H1 (cell line): ENCODE measurements around the gene PRKD1. TPM values are rescaled to one million over a fixed set of nuclear protein-coding genes. Genes with fewer than 3 reads are reported as not detected.

Experiments used
- CTCF ChIA-PET: fragments of 300-600 bp; sonication (Branson Sonifier 250); formaldehyde crosslinking; loops from one replicate; lab custom pipeline; 2021; ENCODE audit not compliant: partially characterized antibody; lab: Charles Lee
- POLR2A ChIA-PET: fragments of 300-600 bp; sonication (Branson Sonifier 250); formaldehyde crosslinking; loops from one replicate; lab custom pipeline; 2021; ENCODE audit warnings: inconsistent platforms; ENCODE audit not compliant: partially characterized antibody; lab: Charles Lee
- DNase-seq, 2 experiments: peaks; one replicate each; pipeline versions ENCODE4 v3.0.0 to v3.0.0-alpha.2; 2010 to 2022; ENCODE audit warnings: low spot score in 2 of 2, low read depth in 1 of 2, mixed read lengths in 1 of 2
- FAIRE-seq: peaks from 2 replicates; lab custom pipeline; 2011; peaks lifted over from hg19 to GRCh38; lab: Jason Lieb, UNC
- H2AFZ ChIP-seq: 2 replicates; pipeline ENCODE4 v1.8.1; 2012; ENCODE audit warnings: low read length, inconsistent platforms
- H2AK5ac ChIP-seq: 2 replicates; pipeline ENCODE4 v1.6.1; 2013; ENCODE audit warnings: low read depth, low read length
- H2BK120ac ChIP-seq: replicated peaks from 2 replicates; pipeline ENCODE3; 2013; ENCODE audit warnings: low read depth, low read length, inconsistent platforms
- H2BK12ac ChIP-seq: 2 replicates; pipeline ENCODE4 v1.6.1; 2013; ENCODE audit warnings: low read depth, low read length
- H2BK15ac ChIP-seq: 2 replicates; pipeline ENCODE4 v1.6.1; 2013; ENCODE audit warnings: low read length
- H2BK20ac ChIP-seq: 2 replicates; pipeline ENCODE4 v1.6.1; 2013; ENCODE audit warnings: low read length
- H2BK5ac ChIP-seq: 2 replicates; pipeline ENCODE4 v1.6.1; 2013; ENCODE audit warnings: low read depth, low read length
- H3K14ac ChIP-seq: 2 replicates; pipeline ENCODE4 v1.6.1; 2013; ENCODE audit warnings: inconsistent platforms; ENCODE audit not compliant: insufficient read length
- H3K18ac ChIP-seq: 2 replicates; pipeline ENCODE4 v1.6.1; 2013; ENCODE audit warnings: low read length; ENCODE audit errors: extremely low read depth
- H3K23ac ChIP-seq: 2 replicates; pipeline ENCODE4 v1.6.1; 2013; ENCODE audit warnings: inconsistent platforms; ENCODE audit not compliant: insufficient read length
- H3K23me2 ChIP-seq: 2 replicates; pipeline ENCODE4 v1.6.1; 2013; ENCODE audit warnings: low read depth, low read length
- H3K27ac ChIP-seq: 2 replicates; pipeline ENCODE4 v1.6.1; 2011; ENCODE audit warnings: low read depth, low read length, inconsistent platforms
- H3K27me3 ChIP-seq, 4 experiments: replicated peaks in 1 of 4; 1 replicate in 1 of 4; 2 replicates in 3 of 4; pipeline versions ENCODE4 v1.6.1 to v1.8.1; 2011 to 2013; ENCODE audit warnings: low read length in 3 of 4, mild to moderate bottlenecking in 3 of 4, inconsistent platforms in 2 of 4, mixed read lengths in 2 of 4, moderate library complexity in 1 of 4; ENCODE audit not compliant: control insufficient read depth in 3 of 4, insufficient read depth in 3 of 4; ENCODE audit errors: extremely low read depth in 1 of 4
- H3K36me3 ChIP-seq, 4 experiments: 2 replicates each; pipeline versions ENCODE4 v1.6.1 to v1.8.1; 2011 to 2013; ENCODE audit warnings: mild to moderate bottlenecking in 4 of 4, low read length in 3 of 4, moderate library complexity in 2 of 4, control low read depth in 1 of 4, inconsistent platforms in 1 of 4; ENCODE audit not compliant: insufficient read depth in 4 of 4, control insufficient read depth in 2 of 4
- H3K4ac ChIP-seq: replicated peaks from 2 replicates; pipeline ENCODE3; 2013; ENCODE audit warnings: low read length, low read depth, mixed read lengths, inconsistent platforms; ENCODE audit not compliant: insufficient read length
- H3K4me1 ChIP-seq, 4 experiments: replicated peaks in 1 of 4; 1 replicate in 1 of 4; 2 replicates in 3 of 4; pipeline versions ENCODE4 v1.6.1 to v1.8.1; 2011 to 2013; ENCODE audit warnings: low read length in 3 of 4, inconsistent platforms in 2 of 4, mixed read lengths in 1 of 4; ENCODE audit not compliant: insufficient read depth in 4 of 4, control insufficient read depth in 3 of 4
- H3K4me2 ChIP-seq, 2 experiments: 2 replicates each; pipeline versions ENCODE4 v1.6.1 to v1.8.1; 2011 to 2013; ENCODE audit warnings: low read depth in 2 of 2, low read length in 2 of 2, control low read depth in 1 of 2, inconsistent platforms in 1 of 2, mild to moderate bottlenecking in 1 of 2; ENCODE audit not compliant: insufficient read depth in 1 of 2
- H3K4me3 ChIP-seq, 4 experiments: fragments of 200-600, 300-600 bp in 1 of 4; sonication (generic), shearing (Covaris generic), sonication (Bioruptor Twin) in 1 of 4; 2 replicates each; pipeline versions ENCODE4 v1.5.1 to v1.8.1; 2011 to 2016; ENCODE audit warnings: low read length in 4 of 4, low read depth in 3 of 4, control low read depth in 2 of 4, inconsistent platforms in 2 of 4, mild to moderate bottlenecking in 2 of 4, mixed read lengths in 1 of 4, moderate library complexity in 1 of 4; ENCODE audit not compliant: insufficient read depth in 2 of 4; ENCODE audit errors: extremely low read depth in 1 of 4
- H3K56ac ChIP-seq: replicated peaks from 2 replicates; pipeline ENCODE3; 2013; ENCODE audit warnings: low read depth, mild to moderate bottlenecking, mixed read lengths, low read length, inconsistent platforms; ENCODE audit not compliant: insufficient read length
- H3K79me1 ChIP-seq: 2 replicates; pipeline ENCODE4 v1.6.1; 2013; ENCODE audit warnings: low read depth, low read length, control low read depth
- H3K79me2 ChIP-seq, 2 experiments: 2 replicates each; pipeline versions ENCODE4 v1.6.1 to v1.8.1; 2012 to 2013; ENCODE audit warnings: low read length in 2 of 2, mild to moderate bottlenecking in 2 of 2, inconsistent platforms in 1 of 2; ENCODE audit not compliant: insufficient read depth in 2 of 2, control insufficient read depth in 1 of 2
- H3K9ac ChIP-seq, 4 experiments: replicated peaks in 1 of 4; 1 replicate in 1 of 4; 2 replicates in 3 of 4; pipeline versions ENCODE4 v1.6.1 to v1.8.1; 2011 to 2013; ENCODE audit warnings: low read depth in 3 of 4, low read length in 3 of 4, control low read depth in 2 of 4, mild to moderate bottlenecking in 2 of 4, moderate library complexity in 2 of 4, inconsistent platforms in 1 of 4; ENCODE audit errors: extremely low read depth in 1 of 4
- H3K9me3 ChIP-seq, 2 experiments: 2 replicates each; pipeline versions ENCODE4 v1.6.1 to v1.8.1; 2012 to 2013; ENCODE audit warnings: mild to moderate bottlenecking in 2 of 2, moderate library complexity in 2 of 2, control low read depth in 1 of 2, inconsistent platforms in 1 of 2, low read depth in 1 of 2, low read length in 1 of 2, mixed read lengths in 1 of 2; ENCODE audit not compliant: insufficient read depth in 2 of 2
- H4K20me1 ChIP-seq, 2 experiments: replicated peaks in 1 of 2; 2 replicates each; pipeline versions ENCODE3 to v1.8.1; 2011 to 2013; ENCODE audit warnings: inconsistent platforms in 2 of 2, low read length in 2 of 2, mild to moderate bottlenecking in 1 of 2; ENCODE audit not compliant: insufficient read depth in 2 of 2, control insufficient read depth in 1 of 2
- H4K5ac ChIP-seq: 2 replicates; pipeline ENCODE4 v1.6.1; 2013; ENCODE audit warnings: low read length, low read depth, mixed read lengths, inconsistent platforms; ENCODE audit not compliant: insufficient read length
- H4K8ac ChIP-seq: 2 replicates; pipeline ENCODE4 v1.8.0; 2013; ENCODE audit warnings: mild to moderate bottlenecking, moderate library complexity, low read length, inconsistent platforms; ENCODE audit not compliant: insufficient read depth; ENCODE audit errors: extremely low read depth
- H4K91ac ChIP-seq: replicated peaks from 2 replicates; pipeline ENCODE3; 2013; ENCODE audit warnings: low read length, mixed read lengths, inconsistent platforms; ENCODE audit not compliant: insufficient read length
- BCL11A ChIP-seq, 2 experiments: IDR thresholded peaks; one replicate each; pipeline ENCODE4 v1.6.1; 2011; ENCODE audit warnings: low read depth in 2 of 2, low read length in 2 of 2, mild to moderate bottlenecking in 2 of 2
- CBX5 ChIP-seq: fragments of 300-800, 300-1000 bp; sonication (generic); IDR thresholded peaks from 2 replicates; pipeline ENCODE4 v1.7.1; 2016; ENCODE audit warnings: antibody characterized with exemption, low read length, low read depth
- CHD1 ChIP-seq: IDR thresholded peaks from 2 replicates; pipeline ENCODE4 v1.6.1; 2012; ENCODE audit warnings: low read depth, low read length, improper control_type of control experiment
- CTBP2 ChIP-seq: IDR thresholded peaks from 2 replicates; pipeline ENCODE4 v1.7.0; 2011; ENCODE audit warnings: borderline replicate concordance, mild to moderate bottlenecking, moderate library complexity, mixed read lengths, low read length; ENCODE audit not compliant: insufficient read depth, insufficient read length
- EZH2 ChIP-seq: fragments of 200-600 bp; sonication (generic); IDR thresholded peaks from 2 replicates; pipeline ENCODE4 v1.7.1; 2012; ENCODE audit warnings: low read depth, mild to moderate bottlenecking, moderate library complexity, low read length, inconsistent platforms; ENCODE audit not compliant: severe bottlenecking
- GABPA ChIP-seq: IDR thresholded peaks from 2 replicates; pipeline ENCODE4 v1.6.1; 2011; ENCODE audit warnings: mild to moderate bottlenecking, low read length, moderate library complexity, borderline replicate concordance; ENCODE audit not compliant: insufficient read depth
- HDAC2 ChIP-seq, 2 experiments: fragments of 300-600 bp in 1 of 2; sonication (generic) in 1 of 2; IDR thresholded peaks; 2 replicates each; pipeline ENCODE4 v1.6.1; 2011 to 2012; ENCODE audit warnings: low read depth in 2 of 2, low read length in 2 of 2, mild to moderate bottlenecking in 2 of 2, moderate library complexity in 2 of 2, borderline replicate concordance in 1 of 2, inconsistent platforms in 1 of 2
- KDM1A ChIP-seq: fragments of 200-600, 300-600 bp; sonication (generic); IDR thresholded peaks from 2 replicates; pipeline ENCODE4 v1.7.1; 2016; ENCODE audit warnings: mild to moderate bottlenecking, low read length, borderline replicate concordance
- KDM5A ChIP-seq: fragments of 200-600 bp; IDR thresholded peaks from 2 replicates; pipeline ENCODE4 v1.7.1; 2012; ENCODE audit warnings: mild to moderate bottlenecking, low read length, inconsistent platforms, mixed read lengths
- NRF1 ChIP-seq: IDR thresholded peaks from 2 replicates; pipeline ENCODE4 v1.6.1; 2011; ENCODE audit warnings: mild to moderate bottlenecking, low read depth, low read length, improper control_type of control experiment
- PHF8 ChIP-seq: fragments of 200-600 bp; sonication (generic); conservative IDR thresholded peaks from 2 replicates; pipeline ENCODE4 v1.7.1; 2012; ENCODE audit warnings: low read depth, mild to moderate bottlenecking, inconsistent platforms, low read length, moderate library complexity
- POLR2A ChIP-seq, 2 experiments: IDR thresholded peaks; 1 replicate in 1 of 2; 2 replicates in 1 of 2; pipeline ENCODE4 v1.6.1; 2011; ENCODE audit warnings: low read depth in 2 of 2, low read length in 2 of 2, mild to moderate bottlenecking in 2 of 2; ENCODE audit errors: control extremely low read depth in 1 of 2
- SUZ12 ChIP-seq: fragments of 200-600 bp; sonication (generic); IDR thresholded peaks from 2 replicates; pipeline ENCODE4 v1.6.1; 2012; ENCODE audit warnings: mild to moderate bottlenecking, inconsistent platforms, low read length, moderate library complexity, mixed read lengths
- TAF7 ChIP-seq: optimal IDR thresholded peaks from 2 replicates; pipeline ENCODE3; 2011; ENCODE audit warnings: low read depth, mild to moderate bottlenecking, inconsistent platforms, low read length, moderate library complexity, borderline replicate concordance
- TCF12 ChIP-seq: IDR thresholded peaks from 2 replicates; pipeline ENCODE4 v1.6.1; 2011; ENCODE audit warnings: low read depth, mild to moderate bottlenecking, low read length
- WGBS, 2 experiments: shearing (Covaris generic) in 1 of 2; methylation state at CpG; one replicate each; pipeline versions ENCODE4 v1.1.6 to v1.1.7; 2013 to 2015; ENCODE audit warnings: low lambda C conversion rate in 2 of 2, mixed read lengths in 2 of 2, inconsistent platforms in 1 of 2, low coverage in 1 of 2, missing lambda C conversion rate in 1 of 2; ENCODE audit not compliant: insufficient replicate concordance in 2 of 2, insufficient coverage in 1 of 2, insufficient read length in 1 of 2; ENCODE audit errors: extremely low coverage in 1 of 2, missing lambda C conversion rate in 1 of 2; 5-methylcytosine and 5-hydroxymethylcytosine counted together
- polyA plus RNA-seq, 7 experiments: library from polyadenylated mRNA; depleted of rRNA in 3 of 7; stranded (reverse) in 5 of 7; unstranded in 2 of 7; fragments of >200 nt in 5 of 7; fragments of 200-250 nt in 2 of 7; gene quantifications; 1 replicate in 5 of 7; 2 replicates in 1 of 7; 4 replicates in 1 of 7; pipeline versions ENCODE4 v1.2.1 to v1.2.3, GENCODE V29; 2011 to 2013; ENCODE audit warnings: missing spikeins in 2 of 7, mixed read lengths in 2 of 7
- total RNA-seq: library from RNA; stranded (reverse); fragmentation: NEBNext Ultra II Directional; extraction: Animal tissue kit (Norgen Biotek cat#: 25700); gene quantifications from 2 replicates; pipeline ENCODE4 v1.2.1, GENCODE V29; 2021

The PRKD1 gene
- total and polyA plus RNA-seq, 2 of the 8 experiments (the other 6 are each of a cell fraction or from before 2014, with no cell fraction given), result 3.6 to 6.8 TPM

GRCh38 chr14:29664515-29664914 lies 263.1 kb downstream of the PRKD1 start:
- Histone ChIP-seq H3K4me2 (no peak overlapping the region), H3K27ac (no peak overlapping the region), H3K79me1 (no peaks in the 10 kb centered on the region), H3K36me3 (no peaks in the 10 kb centered on the region), H2BK20ac (no peak overlapping the region), H3K23ac (no peak overlapping the region), H2BK120ac (no peak overlapping the region), H3K56ac (no peak overlapping the region), H4K8ac (no peak overlapping the region), H3K23me2 (no peaks in the 10 kb centered on the region), H3K4me3 (no peak overlapping the region), H3K9me3 (no peaks in the 10 kb centered on the region), H2AFZ (no peak overlapping the region), H3K79me2 (no peaks in the 10 kb centered on the region), H2BK12ac (no peak overlapping the region), H3K27me3 (no peaks in the 10 kb centered on the region), H3K4me1 (peaks cover 0 to 5% (median 2%) of the 10 kb centered on the region in 4 experiments; a peak in 5 of 7 replicates), H4K20me1 (no peaks in the 10 kb centered on the region), H3K9ac (no peak overlapping the region), H3K14ac (no peak overlapping the region), H3K4ac (no peak overlapping the region), H2BK15ac (no peak overlapping the region), H4K5ac (no peak overlapping the region), H4K91ac (no peak overlapping the region), H2AK5ac (no peak overlapping the region), H3K18ac (no peak overlapping the region), H2BK5ac (no peak overlapping the region)
- 93% methylated on average over 5 of the region's 5 CpGs; no CpG with 5 or more reads in 1 of the 2 experiments for WGBS, 2 experiments
- DNase-seq (no peak), FAIRE-seq (no peak)
- POLR2A ChIA-PET, result no interaction called here
- CTCF ChIA-PET, result interaction anchor here (0.8 to 1.7 kb wide), 2 partner anchors 10 to 14 kb away, joined by 4 to 5 read pairs; no protein-coding TSS in a partner anchor
- no peak for TF ChIP-seq BCL11A (IDR thresholded peaks at IDR 0.05; ENCODE audit: low read depth in 2 of 2, low read length in 2 of 2)
- TF ChIP-seq CBX5, result no peak
- TF ChIP-seq EZH2, result no peak
- TF ChIP-seq PHF8, result no peak
- no peak for TF ChIP-seq SUZ12
- TF ChIP-seq CTBP2, result no peak
- no peak for TF ChIP-seq TAF7
- TF ChIP-seq GABPA, result no peak
- TF ChIP-seq NRF1, result no peak
- TF ChIP-seq CHD1, result no peak
- no peak for TF ChIP-seq KDM5A
- no peak for TF ChIP-seq KDM1A
- no peak for TF ChIP-seq HDAC2 (IDR thresholded peaks at IDR 0.05; ENCODE audit: borderline replicate concordance in 1 of 2, low read depth in 2 of 2, low read length in 2 of 2)
- no peak for TF ChIP-seq POLR2A (IDR thresholded peaks at IDR 0.05; ENCODE audit: control extremely low read depth in 1 of 2, low read depth in 2 of 2, low read length in 2 of 2)
- no peak for TF ChIP-seq TCF12
